Measurements from ENCODE around the gene ANGPTL2. TPM values are rescaled to one million over a fixed set of nuclear protein-coding genes. Genes with fewer than 3 reads are reported as not detected.

The ANGPTL2 gene
- total RNA-seq, 3 donors from 2014 or later: 4.1 to 50.9 (median 11.6) TPM

DNA sequence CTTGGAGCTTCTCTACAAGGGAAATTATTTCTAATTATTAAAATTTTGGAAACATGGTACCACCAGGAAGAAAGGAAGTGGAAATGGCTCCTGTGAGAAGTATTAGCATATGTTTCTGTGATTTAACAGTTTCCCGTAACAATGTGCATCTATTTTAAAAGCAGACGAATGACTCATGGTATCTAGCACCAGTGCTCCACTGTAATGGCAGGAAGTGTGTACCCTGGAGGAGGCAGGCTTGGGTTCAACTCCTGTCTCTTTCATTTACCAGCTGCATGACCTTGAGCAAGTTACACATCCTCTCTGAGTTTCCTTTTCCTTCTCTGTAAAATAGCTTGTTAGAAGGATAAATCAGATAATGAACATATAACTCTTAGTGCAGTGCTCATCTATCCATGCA lies 41.0 kb upstream of the ANGPTL2 start:
- no peak for DNase-seq
- Histone ChIP-seq H3K4me1 (ENCODE audit: low read depth) (no peaks in the 10 kb centered on the region), H3K4me3 (no peak overlapping the region), H3K36me3 (ENCODE audit: low read depth) (no peaks in the 10 kb centered on the region), H3K9me3 (no peaks in the 10 kb centered on the region)
- peak; percentile 14 for ATAC-seq
- intact Hi-C loops (cut with DNase I, micrococcal nuclease): no loop called here
- TF ChIP-seq, protein P1, sequence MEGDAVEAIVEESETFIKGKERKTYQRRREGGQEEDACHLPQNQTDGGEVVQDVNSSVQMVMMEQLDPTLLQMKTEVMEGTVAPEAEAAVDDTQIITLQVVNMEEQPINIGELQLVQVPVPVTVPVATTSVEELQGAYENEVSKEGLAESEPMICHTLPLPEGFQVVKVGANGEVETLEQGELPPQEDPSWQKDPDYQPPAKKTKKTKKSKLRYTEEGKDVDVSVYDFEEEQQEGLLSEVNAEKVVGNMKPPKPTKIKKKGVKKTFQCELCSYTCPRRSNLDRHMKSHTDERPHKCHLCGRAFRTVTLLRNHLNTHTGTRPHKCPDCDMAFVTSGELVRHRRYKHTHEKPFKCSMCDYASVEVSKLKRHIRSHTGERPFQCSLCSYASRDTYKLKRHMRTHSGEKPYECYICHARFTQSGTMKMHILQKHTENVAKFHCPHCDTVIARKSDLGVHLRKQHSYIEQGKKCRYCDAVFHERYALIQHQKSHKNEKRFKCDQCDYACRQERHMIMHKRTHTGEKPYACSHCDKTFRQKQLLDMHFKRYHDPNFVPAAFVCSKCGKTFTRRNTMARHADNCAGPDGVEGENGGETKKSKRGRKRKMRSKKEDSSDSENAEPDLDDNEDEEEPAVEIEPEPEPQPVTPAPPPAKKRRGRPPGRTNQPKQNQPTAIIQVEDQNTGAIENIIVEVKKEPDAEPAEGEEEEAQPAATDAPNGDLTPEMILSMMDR (IDR thresholded peaks at IDR 0.05): no peak

DNA sequence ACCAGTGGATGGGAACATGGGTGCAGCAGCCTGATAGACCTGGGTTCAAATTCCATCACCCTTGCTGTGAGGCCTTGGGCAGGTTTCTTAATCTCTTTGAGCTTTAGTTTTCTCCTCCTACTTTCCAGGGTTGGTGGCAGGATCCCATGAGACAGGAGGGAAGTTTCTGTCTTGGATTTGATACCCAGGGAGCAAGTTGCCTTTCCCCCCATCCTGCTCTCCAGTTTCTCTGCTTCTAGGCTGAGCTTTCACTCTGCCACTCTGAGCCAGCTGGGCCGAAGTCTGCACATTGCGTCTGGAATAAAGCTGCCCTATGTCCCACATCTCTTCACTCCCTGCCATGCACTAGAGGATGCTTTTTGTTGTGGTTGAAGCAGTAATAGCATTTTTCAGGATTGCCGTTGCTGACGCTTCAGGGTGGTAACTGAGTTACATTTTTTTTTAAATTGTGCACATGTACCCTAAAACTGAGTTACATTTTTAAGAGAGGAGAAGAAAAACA lies 40.5 kb upstream of the ANGPTL2 start:
- Histone ChIP-seq H3K4me3 (no peak overlapping the region), H3K36me3 (ENCODE audit: low read depth) (no peaks in the 10 kb centered on the region), H3K4me1 (ENCODE audit: low read depth) (no peaks in the 10 kb centered on the region), H3K9me3 (no peaks in the 10 kb centered on the region)
- DNase-seq (no peak), ATAC-seq (peak; percentile 30)
- TF ChIP-seq, protein P1 (IDR thresholded peaks at IDR 0.05): no peak
- intact Hi-C loops (cut with DNase I, micrococcal nuclease): no loop called here

DNA sequence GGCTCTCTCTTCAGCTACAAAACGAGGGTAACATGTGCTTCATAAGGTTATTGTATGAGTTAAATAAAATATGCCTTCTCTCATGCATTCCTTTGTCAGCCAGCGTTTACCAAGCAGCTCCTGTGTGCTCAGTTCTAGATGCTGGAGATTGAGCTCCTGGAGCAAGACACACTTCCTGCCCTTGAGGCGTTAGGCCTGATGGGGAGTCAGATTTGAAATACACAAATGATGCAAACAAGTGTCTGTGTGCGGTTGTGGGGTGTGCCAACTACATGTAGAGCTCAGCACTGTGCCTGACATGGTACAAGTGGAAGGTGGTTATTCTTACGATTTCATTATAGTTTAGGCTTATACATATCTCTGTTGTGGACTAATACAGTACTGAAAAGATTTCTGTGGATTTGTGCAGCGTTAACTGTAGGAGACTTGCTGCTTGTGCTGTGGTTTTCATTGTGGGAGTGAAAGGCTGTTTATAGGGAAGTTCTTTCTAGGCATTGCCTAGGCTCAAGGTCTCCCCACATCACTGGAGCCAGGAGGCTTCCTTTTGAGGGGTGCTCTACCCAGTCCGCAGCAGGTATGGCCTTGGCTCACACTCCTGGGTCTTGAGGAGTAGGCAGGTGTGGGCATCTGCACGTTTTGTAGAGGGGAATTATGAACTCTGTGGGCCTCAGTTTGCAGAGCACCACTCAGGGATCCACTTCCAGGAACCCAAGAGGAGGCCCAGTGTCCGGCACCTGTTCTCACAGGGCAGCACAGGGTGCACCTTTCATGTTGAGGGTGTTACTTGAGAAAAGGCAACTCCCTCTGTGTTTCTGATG lies 39.8 kb upstream of the ANGPTL2 start:
- H3K36me3 ChIP-seq (ENCODE audit: low read depth): no peaks in the 10 kb centered on the region
- no peaks in the 10 kb centered on the region for H3K9me3 ChIP-seq
- DNase-seq (no peak), ATAC-seq (no peak)
- no peak overlapping the region for H3K4me3 ChIP-seq
- intact Hi-C loops (cut with DNase I, micrococcal nuclease): no loop called here
- TF ChIP-seq, protein P1 (IDR thresholded peaks at IDR 0.05): no peak
- no peaks in the 10 kb centered on the region for H3K4me1 ChIP-seq (ENCODE audit: low read depth)

DNA sequence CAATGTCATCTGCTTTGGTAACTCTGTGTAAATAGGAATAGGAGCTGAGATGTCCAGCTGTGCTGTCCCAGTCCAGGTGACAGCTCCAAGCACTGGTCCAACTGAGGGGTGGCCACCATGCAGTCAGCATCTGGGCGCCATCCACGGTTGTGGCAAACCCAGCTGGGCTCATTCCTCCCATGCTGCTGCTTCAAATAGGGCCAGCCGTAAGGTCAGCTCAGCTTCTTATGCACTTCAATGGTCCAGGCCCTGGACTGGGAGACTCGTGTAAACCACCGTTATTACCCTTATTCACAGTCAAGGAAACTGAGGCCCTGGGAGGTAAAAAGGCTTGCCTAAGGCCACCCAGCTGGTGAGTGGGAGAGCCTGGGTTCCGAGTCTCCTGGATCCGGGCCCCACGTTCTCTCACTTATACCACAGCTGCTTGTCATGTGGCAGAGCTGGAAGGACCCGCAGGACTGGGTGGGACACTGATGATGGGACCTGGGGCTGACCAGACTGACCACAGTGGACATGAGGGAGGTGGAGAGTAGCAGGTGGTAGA lies 38.7 kb upstream of the ANGPTL2 start:
- ATAC-seq: no peak
- H3K4me3 ChIP-seq: no peak overlapping the region
- intact Hi-C loops (cut with DNase I, micrococcal nuclease): no loop called here
- H3K36me3 ChIP-seq (ENCODE audit: low read depth): no peaks in the 10 kb centered on the region
- no peaks in the 10 kb centered on the region for H3K9me3 ChIP-seq
- no peak for DNase-seq
- TF ChIP-seq, protein P1 (IDR thresholded peaks at IDR 0.05): no peak
- no peaks in the 10 kb centered on the region for H3K4me1 ChIP-seq (ENCODE audit: low read depth)

DNA sequence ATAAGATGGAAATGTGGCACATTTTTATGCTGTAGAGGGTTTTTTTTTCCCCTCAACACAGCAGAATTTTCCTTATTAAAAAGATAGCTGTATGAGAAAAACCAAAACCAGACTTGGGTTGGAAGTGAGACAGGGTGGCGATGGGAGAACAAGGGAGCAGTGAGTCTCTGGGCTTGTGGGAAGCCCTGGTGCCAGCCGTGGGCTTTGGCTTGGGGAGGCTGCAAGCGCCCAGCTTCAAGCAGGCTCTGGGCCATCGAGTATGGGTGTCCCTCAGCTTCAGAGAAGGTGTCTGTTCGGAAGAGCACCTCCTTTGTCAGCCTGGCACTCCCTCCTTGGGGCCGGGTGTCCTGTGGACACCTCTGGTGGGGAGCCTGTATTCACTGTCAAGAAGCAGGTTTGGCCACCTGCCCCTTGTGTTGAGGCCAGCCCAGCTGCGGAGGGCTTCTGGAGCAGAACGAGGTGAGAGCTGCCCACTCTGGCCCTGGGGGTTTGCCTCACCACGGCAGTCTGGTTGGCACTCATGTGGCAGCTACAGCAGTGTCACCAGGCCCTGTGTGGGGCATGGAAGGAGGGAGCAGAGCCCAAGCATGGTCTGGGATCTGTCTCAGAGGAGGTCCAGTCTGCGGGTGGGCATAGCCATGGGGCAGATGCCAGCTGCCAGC lies 37.6 kb upstream of the ANGPTL2 start:
- ATAC-seq: no peak
- DNase-seq: no peak
- intact Hi-C loops (cut with DNase I, micrococcal nuclease): no loop called here
- TF ChIP-seq, protein P1 (IDR thresholded peaks at IDR 0.05): no peak
- Histone ChIP-seq H3K36me3 (ENCODE audit: low read depth) (no peaks in the 10 kb centered on the region), H3K9me3 (no peaks in the 10 kb centered on the region), H3K4me3 (no peak overlapping the region), H3K4me1 (ENCODE audit: low read depth) (no peaks in the 10 kb centered on the region)

Measured in mucosa of descending colon (tissue), 3 donors.